Fibroblast of skin of left biceps (primary cell): ENCODE measurements around the gene ARHGEF11.
A peak's percentile ranks its signal among the peaks of the same experiment; 100 is the strongest.

Experiments
- DNase-seq, 2 experiments: peaks; one replicate each; pipeline ENCODE4 v3.0.0-alpha.2; 2013; ENCODE audit warnings: low read depth in 2 of 2

Gene ARHGEF11

GRCh38 chr1:156895927-156896326 is 149.6 kb downstream of the ARHGEF11 start:
- DNase-seq, result no peak

- DNase-seq, result no peak
Observed at GRCh38 chr1:156895455-156895812, 150.1 kb downstream of the ARHGEF11 start.

GRCh38 chr1:156894711-156895454 is 150.7 kb downstream of the ARHGEF11 start:
- DNase-seq, result no peak

GRCh38 chr1:156894001-156894400 is 151.5 kb downstream of the ARHGEF11 start:
- DNase-seq, result no peak

GRCh38 chr1:156893048-156893953 is 152.2 kb downstream of the ARHGEF11 start, which contains the start of gene PEAR1:
Gene PEAR1, plus strand, starts transcription at chr1:156893718. Its CDS starts 10,209 bp downstream, at chr1:156903927.
- DNase-seq, result no peak

GRCh38 chr1:156892190-156893047 is 153.1 kb downstream of the ARHGEF11 start:
- DNase-seq, result peak; percentile 61 to 64

GRCh38 chr1:156889802-156890580 is 155.6 kb downstream of the ARHGEF11 start:
- no peak for DNase-seq

- no peak for DNase-seq
Observed at GRCh38 chr1:156887734-156888133, 157.8 kb downstream of the ARHGEF11 start.

GRCh38 chr1:156887317-156887716 is 158.2 kb downstream of the ARHGEF11 start:
- no peak for DNase-seq

GRCh38 chr1:156886583-156887281 is 158.8 kb downstream of the ARHGEF11 start:
- DNase-seq, result no peak

GRCh38 chr1:156885880-156886355 is 159.6 kb downstream of the ARHGEF11 start:
- DNase-seq, result no peak

GRCh38 chr1:156885314-156885713 is 160.2 kb downstream of the ARHGEF11 start:
- no peak for DNase-seq
